ENCODE measurements around the gene KLRF1. TPM values are rescaled to one million over a fixed set of nuclear protein-coding genes. Genes with fewer than 3 reads are reported as not detected.

Gene KLRF1
- total and polyA plus RNA-seq, 2 experiments from 2014 or later = 0.50 TPM; not detected in 1

GRCh38 chr12:9805883-9806282, 21.4 kb upstream of the KLRF1 start (continued):
- TF ChIP-seq, protein P1, sequence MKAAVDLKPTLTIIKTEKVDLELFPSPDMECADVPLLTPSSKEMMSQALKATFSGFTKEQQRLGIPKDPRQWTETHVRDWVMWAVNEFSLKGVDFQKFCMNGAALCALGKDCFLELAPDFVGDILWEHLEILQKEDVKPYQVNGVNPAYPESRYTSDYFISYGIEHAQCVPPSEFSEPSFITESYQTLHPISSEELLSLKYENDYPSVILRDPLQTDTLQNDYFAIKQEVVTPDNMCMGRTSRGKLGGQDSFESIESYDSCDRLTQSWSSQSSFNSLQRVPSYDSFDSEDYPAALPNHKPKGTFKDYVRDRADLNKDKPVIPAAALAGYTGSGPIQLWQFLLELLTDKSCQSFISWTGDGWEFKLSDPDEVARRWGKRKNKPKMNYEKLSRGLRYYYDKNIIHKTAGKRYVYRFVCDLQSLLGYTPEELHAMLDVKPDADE (IDR thresholded peaks at IDR 0.05) = no peak
- TF ChIP-seq CREB1 (CRISPR knock-in tag; IDR thresholded peaks at IDR 0.05; ENCODE audit: low read depth) = no peak

DNA sequence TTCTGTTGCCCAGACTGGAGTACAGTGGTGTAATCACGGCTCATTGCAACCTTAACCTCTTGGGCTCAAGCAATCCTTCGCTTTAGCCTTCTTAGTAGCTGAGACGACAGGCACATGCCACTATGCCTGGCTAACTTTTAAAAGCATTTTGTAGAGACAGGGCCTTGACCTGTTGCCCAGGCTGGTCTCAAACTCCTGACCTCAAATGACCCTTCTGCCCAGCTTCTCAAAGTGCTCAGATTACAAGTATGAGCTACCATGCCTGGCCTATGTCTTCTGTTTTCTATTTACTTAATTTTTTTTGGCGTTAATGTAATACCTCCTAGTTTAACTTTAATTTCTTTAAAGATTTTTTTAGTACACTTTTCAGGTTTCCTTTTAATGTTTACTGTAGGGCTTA, 20.6 kb upstream of the KLRF1 start:
- H3K36me3 ChIP-seq (ENCODE audit: insufficient read depth) = no peaks in the 10 kb centered on the region
- no peaks in the 10 kb centered on the region for H3K36me3 Mint-ChIP-seq (ENCODE audit: low read depth)
- no peaks in the 10 kb centered on the region for H3K27me3 Mint-ChIP-seq (ENCODE audit: insufficient read depth, low read depth, poor library complexity)
- H2AFZ ChIP-seq = no peak overlapping the region
- peaks cover 3% of the 10 kb centered on the region; the same call in 1 of the 3 replicates for H3K4me1 Mint-ChIP-seq
- no peak overlapping the region for H3K4me2 ChIP-seq
- no peak overlapping the region for H3K27ac Mint-ChIP-seq
- H3K9me2 ChIP-seq (ENCODE audit: insufficient read depth) = no peaks in the 10 kb centered on the region
- TF ChIP-seq STAT1 (IDR thresholded peaks at IDR 0.05; ENCODE audit: unreplicated experiment) = no peak
- TF ChIP-seq ZNF331 (CRISPR knock-in tag; IDR thresholded peaks at IDR 0.05; ENCODE audit: low read depth) = no peak
- TF ChIP-seq REST (IDR thresholded peaks at IDR 0.05; ENCODE audit: unreplicated experiment) = no peak
- TF ChIP-seq CREB1 (CRISPR knock-in tag; IDR thresholded peaks at IDR 0.05; ENCODE audit: low read depth) = no peak
- TF ChIP-seq, protein P1 (IDR thresholded peaks at IDR 0.05) = no peak
- no peak for TF ChIP-seq POLR2AphosphoS5 (IDR thresholded peaks at IDR 0.05; ENCODE audit: low read depth)
- no peak for TF ChIP-seq NANOG (IDR thresholded peaks at IDR 0.05; ENCODE audit: borderline replicate concordance)
- no peak for DNase-seq (ENCODE audit: low spot score)
- H3K27ac ChIP-seq (ENCODE audit: low read depth) = no peak overlapping the region
- no peaks in the 10 kb centered on the region for H3K27me3 ChIP-seq (ENCODE audit: insufficient read depth)
- H4K20me1 ChIP-seq (replicated peaks; ENCODE audit: insufficient read depth) = no peaks in the 10 kb centered on the region
- H3K79me2 ChIP-seq (replicated peaks; ENCODE audit: insufficient read depth) = no peaks in the 10 kb centered on the region
- H3K9me3 Mint-ChIP-seq = no peaks in the 10 kb centered on the region
- H3K4me1 ChIP-seq (ENCODE audit: insufficient read depth) = no peaks in the 10 kb centered on the region
- no peak overlapping the region for H3K4me3 Mint-ChIP-seq
- ATAC-seq = no peak
- H3K4me3 ChIP-seq = no peak overlapping the region
- H3F3A ChIP-seq (replicated peaks; ENCODE audit: low read depth) = no peaks in the 10 kb centered on the region

- no peak overlapping the region for H2AFZ ChIP-seq
- no peaks in the 10 kb centered on the region for H3F3A ChIP-seq (replicated peaks; ENCODE audit: low read depth)
- ATAC-seq (no peak), DNase-seq (ENCODE audit: low spot score) (no peak)
- H3K79me2 ChIP-seq (replicated peaks; ENCODE audit: insufficient read depth) = no peaks in the 10 kb centered on the region
- Mint-ChIP-seq H3K9me3 (no peaks in the 10 kb centered on the region), H3K4me1 (peaks cover 5% of the 10 kb centered on the region; the same call in 2 of the 3 replicates), H3K36me3 (ENCODE audit: low read depth) (no peaks in the 10 kb centered on the region), H3K27ac (no peak overlapping the region), H3K27me3 (ENCODE audit: insufficient read depth, low read depth, poor library complexity) (no peaks in the 10 kb centered on the region), H3K4me3 (no peak overlapping the region)
- H3K4me1 ChIP-seq (ENCODE audit: insufficient read depth) = no peaks in the 10 kb centered on the region
- no peaks in the 10 kb centered on the region for H3K36me3 ChIP-seq (ENCODE audit: insufficient read depth)
- no peaks in the 10 kb centered on the region for H4K20me1 ChIP-seq (replicated peaks; ENCODE audit: insufficient read depth)
- H3K4me2 ChIP-seq = no peak overlapping the region
- H3K27ac ChIP-seq (ENCODE audit: low read depth) = no peak overlapping the region
- H3K9me2 ChIP-seq (ENCODE audit: insufficient read depth) = no peaks in the 10 kb centered on the region
- H3K4me3 ChIP-seq = no peak overlapping the region
- H3K27me3 ChIP-seq (ENCODE audit: insufficient read depth) = no peaks in the 10 kb centered on the region
- TF ChIP-seq, protein P1 (IDR thresholded peaks at IDR 0.05) = no peak
- TF ChIP-seq, protein P2, sequence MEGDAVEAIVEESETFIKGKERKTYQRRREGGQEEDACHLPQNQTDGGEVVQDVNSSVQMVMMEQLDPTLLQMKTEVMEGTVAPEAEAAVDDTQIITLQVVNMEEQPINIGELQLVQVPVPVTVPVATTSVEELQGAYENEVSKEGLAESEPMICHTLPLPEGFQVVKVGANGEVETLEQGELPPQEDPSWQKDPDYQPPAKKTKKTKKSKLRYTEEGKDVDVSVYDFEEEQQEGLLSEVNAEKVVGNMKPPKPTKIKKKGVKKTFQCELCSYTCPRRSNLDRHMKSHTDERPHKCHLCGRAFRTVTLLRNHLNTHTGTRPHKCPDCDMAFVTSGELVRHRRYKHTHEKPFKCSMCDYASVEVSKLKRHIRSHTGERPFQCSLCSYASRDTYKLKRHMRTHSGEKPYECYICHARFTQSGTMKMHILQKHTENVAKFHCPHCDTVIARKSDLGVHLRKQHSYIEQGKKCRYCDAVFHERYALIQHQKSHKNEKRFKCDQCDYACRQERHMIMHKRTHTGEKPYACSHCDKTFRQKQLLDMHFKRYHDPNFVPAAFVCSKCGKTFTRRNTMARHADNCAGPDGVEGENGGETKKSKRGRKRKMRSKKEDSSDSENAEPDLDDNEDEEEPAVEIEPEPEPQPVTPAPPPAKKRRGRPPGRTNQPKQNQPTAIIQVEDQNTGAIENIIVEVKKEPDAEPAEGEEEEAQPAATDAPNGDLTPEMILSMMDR (conservative IDR thresholded peaks at IDR 0.05; ENCODE audit: low read depth in 2 of 2) = no peak
- TF ChIP-seq JUNB (IDR thresholded peaks at IDR 0.05; ENCODE audit: unreplicated experiment) = no peak
- TF ChIP-seq EZH2phosphoT487 (IDR thresholded peaks at IDR 0.05; ENCODE audit: unreplicated experiment) = no peak
- no peak for TF ChIP-seq EZH2 (IDR thresholded peaks at IDR 0.05; ENCODE audit: low read depth, unreplicated experiment)
Measured at GRCh38 chr12:9808504-9808903, 18.8 kb upstream of the KLRF1 start.

Measured in GM23338 (cell line).